Caco-2 (cell line): ENCODE results near the gene USP22. TPM values are rescaled to one million over a fixed set of nuclear protein-coding genes. Genes with fewer than 3 reads are reported as not detected.
A peak's percentile ranks its signal among the peaks of the same experiment; 100 is the strongest.

Experiments
- BruUV-seq: library from RNA; stranded (reverse); fragments of 400-500 nt; replicated peaks from 2 replicates; lab custom pipeline; 2021; lab: Mats Ljungman, UMichigan
- CTCF ChIA-PET: fragments of 300-600 bp; sonication (Branson Sonifier 250); formaldehyde crosslinking; loops from one replicate; lab custom pipeline; 2022; ENCODE audit warnings: antibody characterized with exemption; lab: Charles Lee
- POLR2A ChIA-PET: fragments of 300-600 bp; sonication (Branson Sonifier 250); formaldehyde crosslinking; loops from one replicate; lab custom pipeline; 2022; ENCODE audit warnings: antibody characterized with exemption; lab: Charles Lee
- DNase-seq, 2 experiments: peaks; one replicate each; pipeline versions ENCODE4 v3.0.0 to v3.0.0-alpha.2; 2020 to 2022
- H3K27me3 ChIP-seq: replicated peaks from 2 replicates; pipeline ENCODE4 v1.6.0; 2011; ENCODE audit warnings: low read length; ENCODE audit not compliant: control insufficient read depth, insufficient read depth
- H3K36me3 ChIP-seq: 2 replicates; pipeline ENCODE4 v1.5.1; 2011; ENCODE audit warnings: low read length; ENCODE audit not compliant: control insufficient read depth, insufficient read depth
- H3K4me1 ChIP-seq: fragments of 250-450 bp; sonication (Bioruptor Pico); 2 replicates; pipeline ENCODE4 v1.5.1; 2020; ENCODE audit warnings: mild to moderate bottlenecking
- H3K4me3 ChIP-seq: 2 replicates; pipeline ENCODE4 v1.5.1; 2011; ENCODE audit warnings: low read depth, mild to moderate bottlenecking, control low read depth, low read length
- H3K9me3 ChIP-seq: fragments of 250-450 bp; sonication (Bioruptor Pico); 2 replicates; pipeline ENCODE4 v1.5.1; 2020; ENCODE audit warnings: mild to moderate bottlenecking, moderate library complexity
- H3K27ac Mint-ChIP-seq: one replicate; pipeline ENCODE4 v1.8.0; 2022; ENCODE audit warnings: mixed read lengths; ENCODE audit not compliant: unreplicated experiment
- H3K27me3 Mint-ChIP-seq: one replicate; pipeline ENCODE4 v1.8.0; 2022; ENCODE audit warnings: mixed read lengths; ENCODE audit not compliant: insufficient read depth, unreplicated experiment
- H3K36me3 Mint-ChIP-seq: one replicate; pipeline ENCODE4 v1.8.0; 2022; ENCODE audit warnings: mild to moderate bottlenecking, mixed read lengths; ENCODE audit not compliant: insufficient read depth, unreplicated experiment
- H3K4me1 Mint-ChIP-seq: one replicate; pipeline ENCODE4 v1.8.0; 2022; ENCODE audit warnings: low read depth, mixed read lengths; ENCODE audit not compliant: unreplicated experiment
- H3K4me3 Mint-ChIP-seq: one replicate; pipeline ENCODE4 v1.8.0; 2022; ENCODE audit warnings: mild to moderate bottlenecking, moderate library complexity, mixed read lengths; ENCODE audit not compliant: unreplicated experiment
- H3K9me3 Mint-ChIP-seq: one replicate; pipeline ENCODE4 v1.8.0; 2022; ENCODE audit warnings: mixed read lengths; ENCODE audit not compliant: unreplicated experiment
- intact Hi-C: fragments of 100-400 bp; cut with micrococcal nuclease; formaldehyde crosslinking; loops from one replicate; pipeline ENCODE4 v1.10.0; 2022; ENCODE audit not compliant: unreplicated experiment
- total RNA-seq: library from RNA; stranded (reverse); gene quantifications from 2 replicates; pipeline ENCODE4 v1.2.3, GENCODE V29; 2022
- TF ChIP-seq, protein P1 (sequence below), 2 experiments: fragments of 200-600 bp in 1 of 2; IDR thresholded peaks; 1 replicate in 1 of 2; 2 replicates in 1 of 2; pipeline versions ENCODE4 v1.5.1 to v1.8.0; 2011 to 2022; ENCODE audit warnings: antibody characterized with exemption in 1 of 2, control low read depth in 1 of 2, inconsistent platforms in 1 of 2, low read depth in 1 of 2, low read length in 1 of 2, mild to moderate bottlenecking in 1 of 2, moderate library complexity in 1 of 2; ENCODE audit not compliant: insufficient read depth in 1 of 2, severe bottlenecking in 1 of 2, unreplicated experiment in 1 of 2

The USP22 gene
- total RNA-seq, 1 experiment from 2014 or later = 267 TPM

DNA sequence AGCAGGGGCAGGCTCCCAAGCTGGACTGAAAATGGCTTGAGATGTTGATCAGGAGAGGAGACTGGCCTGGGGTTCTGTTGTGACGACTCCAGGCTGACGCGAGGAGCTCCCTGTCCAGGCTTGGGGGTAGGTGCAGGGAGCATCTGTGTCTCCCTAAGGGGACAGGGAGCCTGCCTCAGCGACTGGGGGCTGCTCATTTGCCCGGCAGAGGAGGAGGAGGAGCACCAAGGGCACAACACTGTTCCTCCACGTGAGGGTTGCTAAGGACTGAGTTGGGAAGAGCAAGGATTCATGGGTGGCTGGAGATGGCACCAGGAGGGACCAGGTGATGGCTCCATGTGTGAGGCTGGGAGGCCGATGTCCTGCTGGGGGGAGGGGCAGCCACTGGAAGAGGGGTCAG lies 53.3 kb downstream of the USP22 start:
- no peaks in the 10 kb centered on the region for H3K9me3 ChIP-seq
- H3K4me1 ChIP-seq = no peaks in the 10 kb centered on the region
- H3K36me3 ChIP-seq = no peaks in the 10 kb centered on the region
- H3K27ac Mint-ChIP-seq = no peak overlapping the region
- H3K4me1 Mint-ChIP-seq = no peaks in the 10 kb centered on the region
- peaks cover 6% of the 10 kb centered on the region for H3K36me3 Mint-ChIP-seq
- ChIA-PET POLR2A (no interaction called here), CTCF (no interaction called here)
- DNase-seq = no peak
- no peak overlapping the region for H3K4me3 ChIP-seq
- TF ChIP-seq, protein P1, sequence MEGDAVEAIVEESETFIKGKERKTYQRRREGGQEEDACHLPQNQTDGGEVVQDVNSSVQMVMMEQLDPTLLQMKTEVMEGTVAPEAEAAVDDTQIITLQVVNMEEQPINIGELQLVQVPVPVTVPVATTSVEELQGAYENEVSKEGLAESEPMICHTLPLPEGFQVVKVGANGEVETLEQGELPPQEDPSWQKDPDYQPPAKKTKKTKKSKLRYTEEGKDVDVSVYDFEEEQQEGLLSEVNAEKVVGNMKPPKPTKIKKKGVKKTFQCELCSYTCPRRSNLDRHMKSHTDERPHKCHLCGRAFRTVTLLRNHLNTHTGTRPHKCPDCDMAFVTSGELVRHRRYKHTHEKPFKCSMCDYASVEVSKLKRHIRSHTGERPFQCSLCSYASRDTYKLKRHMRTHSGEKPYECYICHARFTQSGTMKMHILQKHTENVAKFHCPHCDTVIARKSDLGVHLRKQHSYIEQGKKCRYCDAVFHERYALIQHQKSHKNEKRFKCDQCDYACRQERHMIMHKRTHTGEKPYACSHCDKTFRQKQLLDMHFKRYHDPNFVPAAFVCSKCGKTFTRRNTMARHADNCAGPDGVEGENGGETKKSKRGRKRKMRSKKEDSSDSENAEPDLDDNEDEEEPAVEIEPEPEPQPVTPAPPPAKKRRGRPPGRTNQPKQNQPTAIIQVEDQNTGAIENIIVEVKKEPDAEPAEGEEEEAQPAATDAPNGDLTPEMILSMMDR (IDR thresholded peaks at IDR 0.05; ENCODE audit: insufficient read depth in 1 of 2, low read depth in 1 of 2, low read length in 1 of 2, severe bottlenecking in 1 of 2, unreplicated experiment in 1 of 2) = no peak
- no TSS peak for BruUV-seq
- no peaks in the 10 kb centered on the region for H3K27me3 Mint-ChIP-seq
- intact Hi-C loops = no loop called here
- no peaks in the 10 kb centered on the region for H3K9me3 Mint-ChIP-seq
- H3K4me3 Mint-ChIP-seq = no peak overlapping the region
- no peaks in the 10 kb centered on the region for H3K27me3 ChIP-seq

DNA sequence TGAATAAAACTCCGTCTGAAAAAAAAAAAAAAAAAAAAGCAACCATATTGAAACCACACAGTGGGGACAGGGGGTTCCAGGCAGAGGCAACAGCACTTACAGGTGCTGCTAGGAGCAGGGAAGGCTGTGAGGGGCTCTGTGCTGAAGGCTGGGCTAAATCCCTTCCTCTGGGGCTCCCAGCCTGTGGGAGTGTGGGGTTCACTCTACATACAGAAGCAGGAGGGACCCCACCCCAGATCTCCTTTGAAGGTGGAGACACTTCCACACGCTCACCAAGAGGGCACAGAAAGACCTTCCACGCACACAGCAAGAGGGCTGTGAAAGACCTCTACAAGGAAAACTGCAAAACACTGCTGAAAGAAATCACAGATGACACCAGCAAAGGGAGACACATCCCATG lies 53.9 kb downstream of the USP22 start:
- H3K4me1 ChIP-seq = no peaks in the 10 kb centered on the region
- Mint-ChIP-seq H3K4me1 (no peaks in the 10 kb centered on the region), H3K4me3 (no peak overlapping the region), H3K27ac (no peak overlapping the region), H3K9me3 (no peaks in the 10 kb centered on the region), H3K27me3 (no peaks in the 10 kb centered on the region), H3K36me3 (peaks cover 6% of the 10 kb centered on the region)
- intact Hi-C loops = loop anchor here (1.0 kb wide), 1 partner anchor 45 kb away; no protein-coding TSS in a partner anchor
- no peaks in the 10 kb centered on the region for H3K27me3 ChIP-seq
- POLR2A ChIA-PET = no interaction called here
- TF ChIP-seq, protein P1 (IDR thresholded peaks at IDR 0.05; ENCODE audit: insufficient read depth in 1 of 2, low read depth in 1 of 2, low read length in 1 of 2, severe bottlenecking in 1 of 2, unreplicated experiment in 1 of 2) = no peak
- CTCF ChIA-PET = no interaction called here
- no peak overlapping the region for H3K4me3 ChIP-seq
- no TSS peak for BruUV-seq
- no peaks in the 10 kb centered on the region for H3K9me3 ChIP-seq
- DNase-seq = no peak
- H3K36me3 ChIP-seq = no peaks in the 10 kb centered on the region

DNA sequence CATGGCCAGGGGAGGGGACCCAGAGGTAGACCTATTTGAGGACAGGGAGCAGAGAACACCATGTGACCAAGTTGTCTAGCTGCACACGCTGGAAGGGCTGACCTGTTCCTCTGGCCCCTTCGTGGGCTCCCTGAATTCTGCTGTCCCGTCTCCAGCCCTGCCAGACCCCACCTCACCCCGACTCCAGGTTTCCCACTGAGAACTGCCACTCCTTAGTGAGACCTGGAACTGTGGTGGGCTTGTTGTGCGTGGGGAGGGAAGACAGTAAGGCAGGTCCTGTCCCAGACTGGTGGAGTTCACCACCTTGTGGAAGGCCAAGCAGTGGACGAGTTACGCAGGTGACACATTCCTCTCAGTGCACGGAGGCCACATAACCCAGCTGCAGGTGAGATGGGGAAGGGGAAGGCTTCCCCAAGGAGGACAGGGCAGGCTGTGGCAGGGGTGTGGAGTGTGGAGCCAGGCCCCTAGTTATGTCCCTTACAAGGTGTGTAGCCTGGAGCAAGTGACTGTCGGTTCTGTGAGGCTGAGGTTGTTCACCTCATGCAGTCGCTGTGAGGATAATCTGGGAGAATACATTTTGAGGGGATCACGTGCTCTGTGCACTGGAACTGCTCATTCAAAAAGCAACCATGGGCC lies 54.7 kb downstream of the USP22 start:
- TF ChIP-seq, protein P1 (IDR thresholded peaks at IDR 0.05; ENCODE audit: insufficient read depth in 1 of 2, low read depth in 1 of 2, low read length in 1 of 2, severe bottlenecking in 1 of 2, unreplicated experiment in 1 of 2) = peak in 1 of 2 experiments; percentile 21
- H3K4me1 ChIP-seq = no peaks in the 10 kb centered on the region
- H3K27ac Mint-ChIP-seq = no peak overlapping the region
- H3K36me3 ChIP-seq = no peaks in the 10 kb centered on the region
- CTCF ChIA-PET = interaction anchor here (0.5 to 1.3 kb wide), 3 partner anchors 44 to 166 kb away, joined by 3 to 5 read pairs (median 3); no protein-coding TSS in a partner anchor
- no TSS peak for BruUV-seq
- H3K4me3 ChIP-seq = no peak overlapping the region
- POLR2A ChIA-PET = no interaction called here
- no peaks in the 10 kb centered on the region for H3K27me3 Mint-ChIP-seq
- H3K4me1 Mint-ChIP-seq = no peaks in the 10 kb centered on the region
- DNase-seq = peak in 1 of 2 experiments; percentile 32
- intact Hi-C loops = loop anchor here (1.0 kb wide), 1 partner anchor 44 kb away; no protein-coding TSS in a partner anchor
- no peaks in the 10 kb centered on the region for H3K27me3 ChIP-seq
- no peaks in the 10 kb centered on the region for H3K9me3 Mint-ChIP-seq
- H3K4me3 Mint-ChIP-seq = no peak overlapping the region
- H3K9me3 ChIP-seq = peaks cover 4% of the 10 kb centered on the region
- H3K36me3 Mint-ChIP-seq = peaks cover 1% of the 10 kb centered on the region
